HEK293 (cell line): Measurements from ENCODE around the gene BEGAIN.
A peak's percentile ranks its signal among the peaks of the same experiment; 100 is the strongest.

Experiments used
- EGR2 ChIP-seq: fragments of 450-650 bp; formaldehyde crosslinking; IDR thresholded peaks from 2 replicates; pipeline ENCODE4 v1.5.1; 2016; ENCODE audit warnings: low read depth, missing biosample characterization, missing genetic modification characterization
- PRDM10 ChIP-seq: fragments of 450-650 bp; formaldehyde crosslinking; IDR thresholded peaks from 2 replicates; pipeline ENCODE4 v1.5.1; 2016; ENCODE audit warnings: missing biosample characterization, missing genetic modification characterization
- SCRT2 ChIP-seq: fragments of 450-650 bp; formaldehyde crosslinking; IDR thresholded peaks from 2 replicates; pipeline ENCODE4 v1.5.1; 2016; ENCODE audit warnings: missing biosample characterization, missing genetic modification characterization
- TRIM28 ChIP-seq: IDR thresholded peaks from 2 replicates; pipeline ENCODE4 v1.6.1; 2011; ENCODE audit warnings: low read length, control low read depth, borderline replicate concordance
- ZNF157 ChIP-seq: fragments of 450-650 bp; formaldehyde crosslinking; IDR thresholded peaks from 2 replicates; pipeline ENCODE4 v1.5.1; 2016; ENCODE audit warnings: missing biosample characterization, missing genetic modification characterization
- ZNF184 ChIP-seq: fragments of 450-650 bp; IDR thresholded peaks from 2 replicates; pipeline ENCODE4 v1.5.1; 2018; ENCODE audit warnings: missing biosample characterization, mild to moderate bottlenecking, missing genetic modification characterization
- ZNF239 ChIP-seq: fragments of 450-650 bp; formaldehyde crosslinking; IDR thresholded peaks from 2 replicates; pipeline ENCODE4 v1.5.1; 2016; ENCODE audit warnings: missing biosample characterization, missing genetic modification characterization
- ZNF266 ChIP-seq: fragments of 450-650 bp; formaldehyde crosslinking; IDR thresholded peaks from 2 replicates; pipeline ENCODE4 v1.5.1; 2016; ENCODE audit warnings: missing biosample characterization, missing genetic modification characterization, low read depth
- ZNF335 ChIP-seq: fragments of 450-650 bp; formaldehyde crosslinking; conservative IDR thresholded peaks from 2 replicates; pipeline ENCODE4 v1.5.1; 2016; ENCODE audit warnings: missing biosample characterization, missing genetic modification characterization
- ZNF366 ChIP-seq: fragments of 450-650 bp; formaldehyde crosslinking; conservative IDR thresholded peaks from 2 replicates; pipeline ENCODE4 v1.5.1; 2016; ENCODE audit warnings: missing biosample characterization, missing genetic modification characterization
- ZNF37A ChIP-seq: fragments of 450-650 bp; IDR thresholded peaks from 2 replicates; pipeline ENCODE4 v1.5.1; 2018; ENCODE audit warnings: missing biosample characterization, missing genetic modification characterization
- ZNF423 ChIP-seq: fragments of 450-650 bp; formaldehyde crosslinking; IDR thresholded peaks from 2 replicates; pipeline ENCODE4 v1.5.1; 2016; ENCODE audit warnings: missing biosample characterization, missing genetic modification characterization
- ZNF48 ChIP-seq: fragments of 450-650 bp; formaldehyde crosslinking; IDR thresholded peaks from 2 replicates; pipeline ENCODE4 v1.5.1; 2016; ENCODE audit warnings: missing biosample characterization, missing genetic modification characterization
- ZNF580 ChIP-seq: fragments of 450-650 bp; formaldehyde crosslinking; IDR thresholded peaks from 2 replicates; pipeline ENCODE4 v1.5.1; 2016; ENCODE audit warnings: missing biosample characterization, missing genetic modification characterization
- ZNF585B ChIP-seq: fragments of 450-650 bp; formaldehyde crosslinking; IDR thresholded peaks from 2 replicates; pipeline ENCODE4 v1.5.1; 2016; ENCODE audit warnings: missing biosample characterization, missing genetic modification characterization
- ZNF596 ChIP-seq: fragments of 450-650 bp; IDR thresholded peaks from 2 replicates; pipeline ENCODE4 v1.5.0; 2018; ENCODE audit warnings: missing biosample characterization, mild to moderate bottlenecking, missing genetic modification characterization, moderate library complexity
- ZNF670 ChIP-seq: fragments of 450-650 bp; formaldehyde crosslinking; IDR thresholded peaks from 2 replicates; pipeline ENCODE4 v1.5.1; 2016; ENCODE audit warnings: missing biosample characterization, missing genetic modification characterization, low read depth
- ZNF704 ChIP-seq: fragments of 450-650 bp; formaldehyde crosslinking; IDR thresholded peaks from 2 replicates; pipeline ENCODE4 v1.5.1; 2016; ENCODE audit warnings: missing biosample characterization, missing genetic modification characterization
- ZNF747 ChIP-seq: fragments of 450-650 bp; formaldehyde crosslinking; IDR thresholded peaks from 2 replicates; pipeline ENCODE4 v1.5.1; 2016; ENCODE audit warnings: missing biosample characterization, missing genetic modification characterization
- ZNF768 ChIP-seq: fragments of 450-650 bp; formaldehyde crosslinking; IDR thresholded peaks from 2 replicates; pipeline ENCODE4 v1.5.1; 2018; ENCODE audit warnings: missing biosample characterization, mild to moderate bottlenecking, missing genetic modification characterization
- ZXDB ChIP-seq: fragments of 450-650 bp; formaldehyde crosslinking; IDR thresholded peaks from 2 replicates; pipeline ENCODE4 v1.5.1; 2016; ENCODE audit warnings: missing biosample characterization, missing genetic modification characterization
- TF ChIP-seq, protein P1 (sequence below): IDR thresholded peaks from 2 replicates; pipeline ENCODE4 v1.6.1; 2011; ENCODE audit warnings: mild to moderate bottlenecking, low read depth, low read length, borderline replicate concordance
- TF ChIP-seq, protein P2 (sequence below): fragments of 450-650 bp; formaldehyde crosslinking; IDR thresholded peaks from 2 replicates; pipeline ENCODE4 v1.5.1; 2016; ENCODE audit warnings: missing biosample characterization, missing genetic modification characterization
- TF ChIP-seq, protein P3 (sequence below): fragments of 450-650 bp; formaldehyde crosslinking; conservative IDR thresholded peaks from 2 replicates; pipeline ENCODE4 v1.5.1; 2016; ENCODE audit warnings: low read depth, missing biosample characterization, missing genetic modification characterization
- TF ChIP-seq, protein P4 (sequence below): fragments of 450-650 bp; formaldehyde crosslinking; IDR thresholded peaks from 2 replicates; pipeline ENCODE4 v1.5.1; 2017; ENCODE audit warnings: missing biosample characterization, missing genetic modification characterization

Gene BEGAIN

DNA sequence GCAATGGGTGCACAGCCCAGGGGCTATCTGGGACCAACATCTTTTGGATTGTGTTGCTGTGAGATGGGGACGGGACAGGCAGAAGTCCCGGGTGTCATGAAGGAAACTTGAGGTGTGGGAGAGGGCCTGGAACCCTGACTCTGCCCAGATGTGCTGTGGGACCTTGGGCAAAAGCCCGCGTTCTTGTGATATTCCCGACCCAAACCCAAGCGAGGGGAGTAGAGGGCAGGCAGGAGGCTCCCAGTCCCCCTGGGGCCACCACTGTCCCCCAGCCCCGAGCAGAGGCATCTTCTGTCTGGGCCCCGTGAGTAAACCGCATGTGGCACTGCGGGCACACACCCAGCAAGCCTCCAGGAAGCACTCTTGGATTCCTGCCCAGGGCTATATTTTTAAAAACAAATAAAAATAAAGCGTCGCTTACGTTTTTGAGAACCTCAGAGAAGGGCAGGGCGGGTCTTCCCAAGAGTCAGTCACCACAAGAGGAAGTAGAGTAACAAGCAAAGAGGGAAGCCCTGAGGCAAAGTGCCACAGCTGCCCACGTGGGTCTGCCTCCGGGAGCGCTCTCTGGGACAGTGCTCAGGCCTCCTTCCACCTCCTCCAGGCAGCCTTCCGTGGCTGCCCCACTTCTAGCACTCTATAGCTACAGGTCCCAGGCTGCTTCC is 39.5 kb downstream of the BEGAIN start (continued):
- TF ChIP-seq SCRT2 (tag by site-specific recombination), result peak; percentile 79
- TF ChIP-seq ZNF704 (tag by site-specific recombination), result no peak
- TF ChIP-seq ZNF239 (tag by site-specific recombination), result no peak
- no peak for TF ChIP-seq TRIM28
- TF ChIP-seq, protein P1, sequence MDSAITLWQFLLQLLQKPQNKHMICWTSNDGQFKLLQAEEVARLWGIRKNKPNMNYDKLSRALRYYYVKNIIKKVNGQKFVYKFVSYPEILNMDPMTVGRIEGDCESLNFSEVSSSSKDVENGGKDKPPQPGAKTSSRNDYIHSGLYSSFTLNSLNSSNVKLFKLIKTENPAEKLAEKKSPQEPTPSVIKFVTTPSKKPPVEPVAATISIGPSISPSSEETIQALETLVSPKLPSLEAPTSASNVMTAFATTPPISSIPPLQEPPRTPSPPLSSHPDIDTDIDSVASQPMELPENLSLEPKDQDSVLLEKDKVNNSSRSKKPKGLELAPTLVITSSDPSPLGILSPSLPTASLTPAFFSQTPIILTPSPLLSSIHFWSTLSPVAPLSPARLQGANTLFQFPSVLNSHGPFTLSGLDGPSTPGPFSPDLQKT, result no peak
- TF ChIP-seq ZNF423 (tag by site-specific recombination), result no peak
- no peak for TF ChIP-seq ZNF37A (tag by site-specific recombination)
- peak; percentile 26; the same call in 1 of the 2 replicates for TF ChIP-seq ZNF266 (tag by site-specific recombination)
- TF ChIP-seq ZNF580 (tag by site-specific recombination), result no peak
- no peak for TF ChIP-seq ZNF596 (tag by site-specific recombination)
- TF ChIP-seq, protein P2, sequence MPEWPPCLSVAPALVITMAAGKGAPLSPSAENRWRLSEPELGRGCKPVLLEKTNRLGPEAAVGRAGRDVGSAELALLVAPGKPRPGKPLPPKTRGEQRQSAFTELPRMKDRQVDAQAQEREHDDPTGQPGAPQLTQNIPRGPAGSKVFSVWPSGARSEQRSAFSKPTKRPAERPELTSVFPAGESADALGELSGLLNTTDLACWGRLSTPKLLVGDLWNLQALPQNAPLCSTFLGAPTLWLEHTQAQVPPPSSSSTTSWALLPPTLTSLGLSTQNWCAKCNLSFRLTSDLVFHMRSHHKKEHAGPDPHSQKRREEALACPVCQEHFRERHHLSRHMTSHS (tag by site-specific recombination), result no peak
- TF ChIP-seq PRDM10, result peak; percentile 55; the same call in 1 of the 2 replicates
- TF ChIP-seq ZNF747 (tag by site-specific recombination), result no peak
- no peak for TF ChIP-seq ZNF768
- no peak for TF ChIP-seq ZNF335
- peak; percentile 11; the same call in 1 of the 2 replicates for TF ChIP-seq EGR2 (tag by site-specific recombination)
- TF ChIP-seq ZNF585B (tag by site-specific recombination), result no peak
- no peak for TF ChIP-seq ZXDB (tag by site-specific recombination)
- TF ChIP-seq, protein P3, sequence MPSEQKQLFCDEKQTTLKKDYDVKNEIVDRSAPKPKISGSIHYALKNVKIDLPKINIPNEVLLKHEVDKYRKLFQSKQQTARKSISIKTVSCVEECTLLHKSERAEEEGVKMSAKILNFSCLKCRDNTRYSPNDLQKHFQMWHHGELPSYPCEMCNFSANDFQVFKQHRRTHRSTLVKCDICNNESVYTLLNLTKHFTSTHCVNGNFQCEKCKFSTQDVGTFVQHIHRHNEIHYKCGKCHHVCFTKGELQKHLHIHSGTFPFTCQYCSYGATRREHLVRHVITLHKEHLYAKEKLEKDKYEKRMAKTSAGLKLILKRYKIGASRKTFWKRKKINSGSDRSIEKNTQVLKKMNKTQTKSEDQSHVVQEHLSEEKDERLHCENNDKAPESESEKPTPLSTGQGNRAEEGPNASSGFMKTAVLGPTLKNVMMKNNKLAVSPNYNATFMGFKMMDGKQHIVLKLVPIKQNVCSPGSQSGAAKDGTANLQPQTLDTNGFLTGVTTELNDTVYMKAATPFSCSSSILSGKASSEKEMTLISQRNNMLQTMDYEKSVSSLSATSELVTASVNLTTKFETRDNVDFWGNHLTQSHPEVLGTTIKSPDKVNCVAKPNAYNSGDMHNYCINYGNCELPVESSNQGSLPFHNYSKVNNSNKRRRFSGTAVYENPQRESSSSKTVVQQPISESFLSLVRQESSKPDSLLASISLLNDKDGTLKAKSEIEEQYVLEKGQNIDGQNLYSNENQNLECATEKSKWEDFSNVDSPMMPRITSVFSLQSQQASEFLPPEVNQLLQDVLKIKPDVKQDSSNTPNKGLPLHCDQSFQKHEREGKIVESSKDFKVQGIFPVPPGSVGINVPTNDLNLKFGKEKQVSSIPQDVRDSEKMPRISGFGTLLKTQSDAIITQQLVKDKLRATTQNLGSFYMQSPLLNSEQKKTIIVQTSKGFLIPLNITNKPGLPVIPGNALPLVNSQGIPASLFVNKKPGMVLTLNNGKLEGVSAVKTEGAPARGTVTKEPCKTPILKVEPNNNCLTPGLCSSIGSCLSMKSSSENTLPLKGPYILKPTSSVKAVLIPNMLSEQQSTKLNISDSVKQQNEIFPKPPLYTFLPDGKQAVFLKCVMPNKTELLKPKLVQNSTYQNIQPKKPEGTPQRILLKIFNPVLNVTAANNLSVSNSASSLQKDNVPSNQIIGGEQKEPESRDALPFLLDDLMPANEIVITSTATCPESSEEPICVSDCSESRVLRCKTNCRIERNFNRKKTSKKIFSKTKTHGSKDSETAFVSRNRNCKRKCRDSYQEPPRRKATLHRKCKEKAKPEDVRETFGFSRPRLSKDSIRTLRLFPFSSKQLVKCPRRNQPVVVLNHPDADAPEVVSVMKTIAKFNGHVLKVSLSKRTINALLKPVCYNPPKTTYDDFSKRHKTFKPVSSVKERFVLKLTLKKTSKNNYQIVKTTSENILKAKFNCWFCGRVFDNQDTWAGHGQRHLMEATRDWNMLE (tag by site-specific recombination), result no peak
- TF ChIP-seq, protein P4, sequence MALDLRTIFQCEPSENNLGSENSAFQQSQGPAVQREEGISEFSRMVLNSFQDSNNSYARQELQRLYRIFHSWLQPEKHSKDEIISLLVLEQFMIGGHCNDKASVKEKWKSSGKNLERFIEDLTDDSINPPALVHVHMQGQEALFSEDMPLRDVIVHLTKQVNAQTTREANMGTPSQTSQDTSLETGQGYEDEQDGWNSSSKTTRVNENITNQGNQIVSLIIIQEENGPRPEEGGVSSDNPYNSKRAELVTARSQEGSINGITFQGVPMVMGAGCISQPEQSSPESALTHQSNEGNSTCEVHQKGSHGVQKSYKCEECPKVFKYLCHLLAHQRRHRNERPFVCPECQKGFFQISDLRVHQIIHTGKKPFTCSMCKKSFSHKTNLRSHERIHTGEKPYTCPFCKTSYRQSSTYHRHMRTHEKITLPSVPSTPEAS (tag by site-specific recombination), result no peak
- TF ChIP-seq ZNF48 (tag by site-specific recombination), result no peak
- TF ChIP-seq ZNF366, result no peak
- 0 out of 2 replicates have a peak, but pooled peaks have one; percentile 23 for TF ChIP-seq ZNF184 (tag by site-specific recombination)
- no peak for TF ChIP-seq ZNF670 (tag by site-specific recombination)
- no peak for TF ChIP-seq ZNF157
